HepG2 (cell line): ENCODE data around the gene HOXD8. TPM values are rescaled to one million over a fixed set of nuclear protein-coding genes. Genes with fewer than 3 reads are reported as not detected.

Experiments used
- ATF6 ChIP-seq: sonication (generic); formaldehyde crosslinking; conservative IDR thresholded peaks from 2 replicates; pipeline ENCODE4 v1.4.0; 2020; ENCODE audit warnings: missing genetic modification reagents
- CCDC6 ChIP-seq: sonication (generic); formaldehyde crosslinking; IDR thresholded peaks from 2 replicates; pipeline ENCODE4 v1.8.1; 2022; ENCODE audit warnings: mild to moderate bottlenecking, missing genetic modification reagents, moderate library complexity
- ELF4 ChIP-seq: sonication (generic); formaldehyde crosslinking; IDR thresholded peaks from 2 replicates; pipeline ENCODE4 v1.5.0; 2020; ENCODE audit warnings: missing genetic modification reagents, mild to moderate bottlenecking, moderate library complexity, borderline replicate concordance
- FOXM1 ChIP-seq: sonication (generic); formaldehyde crosslinking; IDR thresholded peaks from 2 replicates; pipeline ENCODE4 v1.5.0; 2020; ENCODE audit warnings: missing genetic modification reagents
- MIXL1 ChIP-seq: IDR thresholded peaks from 2 replicates; pipeline ENCODE4 v1.6.1; 2016
- NFIB ChIP-seq: sonication (generic); formaldehyde crosslinking; IDR thresholded peaks from 2 replicates; pipeline ENCODE4 v1.9.0; 2021; ENCODE audit warnings: missing genetic modification reagents, mild to moderate bottlenecking, borderline replicate concordance
- NFKBIZ ChIP-seq: IDR thresholded peaks from 2 replicates; pipeline ENCODE4 v1.6.1; 2018; ENCODE audit warnings: missing genetic modification reagents, missing compliant biosample characterization
- PHB2 ChIP-seq: fragments of 450-650 bp; IDR thresholded peaks from 2 replicates; pipeline ENCODE4 v1.6.1; 2018; ENCODE audit not compliant: partially characterized antibody
- SIN3A ChIP-seq: IDR thresholded peaks from 2 replicates; pipeline ENCODE4 v1.6.1; 2011; ENCODE audit warnings: low read depth, mild to moderate bottlenecking, control low read depth, low read length, borderline replicate concordance
- USF2 ChIP-seq, 2 experiments: sonication (generic) in 1 of 2; formaldehyde crosslinking in 1 of 2; IDR thresholded peaks; 2 replicates each; pipeline versions ENCODE4 v1.5.1 to v1.6.1; 2011 to 2020; ENCODE audit warnings: borderline replicate concordance in 1 of 2, low read depth in 1 of 2, low read length in 1 of 2, mild to moderate bottlenecking in 1 of 2, missing genetic modification reagents in 1 of 2, moderate library complexity in 1 of 2
- XRCC5 ChIP-seq: fragments of 200-400 bp; formaldehyde crosslinking; optimal IDR thresholded peaks from 2 replicates; pipeline ENCODE3; 2017; ENCODE audit warnings: mild to moderate bottlenecking, low read length
- ZNF383 ChIP-seq: sonication (generic); formaldehyde crosslinking; IDR thresholded peaks from 2 replicates; pipeline ENCODE4 v1.4.0; 2020; ENCODE audit warnings: missing genetic modification reagents, mild to moderate bottlenecking, borderline replicate concordance
- ZNF710 ChIP-seq: sonication (generic); formaldehyde crosslinking; IDR thresholded peaks from 2 replicates; pipeline ENCODE4 v1.5.0; 2020; ENCODE audit warnings: mild to moderate bottlenecking, missing genetic modification reagents, borderline replicate concordance
- polyA plus RNA-seq, 8 experiments: library from polyadenylated mRNA; depleted of rRNA in 3 of 8; stranded (reverse) in 7 of 8; unstranded in 1 of 8; fragments of >200 nt; fragmentation: Illumina TruSeq in 4 of 8; extraction: Trizol in 4 of 8; gene quantifications; 2 replicates each; pipeline versions ENCODE4 v1.2.1 to v1.2.3, GENCODE V29; 2011 to 2016; ENCODE audit warnings: low read depth in 4 of 8, missing spikeins in 1 of 8, mixed read lengths in 1 of 8; ENCODE audit not compliant: insufficient read depth in 1 of 8
- total RNA-seq, 5 experiments: library from RNA; depleted of rRNA; stranded (reverse); fragments of >200 nt; fragmentation: Illumina TruSeq; extraction: Trizol; gene quantifications; 2 replicates each; pipeline ENCODE4 v1.2.3, GENCODE V29; 2016; ENCODE audit warnings: low read depth in 1 of 5
- TF ChIP-seq, protein P1 (sequence below): sonication (generic); formaldehyde crosslinking; IDR thresholded peaks from 2 replicates; pipeline ENCODE4 v1.5.1; 2020; ENCODE audit warnings: mild to moderate bottlenecking, missing genetic modification reagents, moderate library complexity

The HOXD8 gene
- total and polyA plus RNA-seq, 2 of the 13 experiments (the other 11 are each of a cell fraction or from before 2014, with no cell fraction given), result not detected

DNA sequence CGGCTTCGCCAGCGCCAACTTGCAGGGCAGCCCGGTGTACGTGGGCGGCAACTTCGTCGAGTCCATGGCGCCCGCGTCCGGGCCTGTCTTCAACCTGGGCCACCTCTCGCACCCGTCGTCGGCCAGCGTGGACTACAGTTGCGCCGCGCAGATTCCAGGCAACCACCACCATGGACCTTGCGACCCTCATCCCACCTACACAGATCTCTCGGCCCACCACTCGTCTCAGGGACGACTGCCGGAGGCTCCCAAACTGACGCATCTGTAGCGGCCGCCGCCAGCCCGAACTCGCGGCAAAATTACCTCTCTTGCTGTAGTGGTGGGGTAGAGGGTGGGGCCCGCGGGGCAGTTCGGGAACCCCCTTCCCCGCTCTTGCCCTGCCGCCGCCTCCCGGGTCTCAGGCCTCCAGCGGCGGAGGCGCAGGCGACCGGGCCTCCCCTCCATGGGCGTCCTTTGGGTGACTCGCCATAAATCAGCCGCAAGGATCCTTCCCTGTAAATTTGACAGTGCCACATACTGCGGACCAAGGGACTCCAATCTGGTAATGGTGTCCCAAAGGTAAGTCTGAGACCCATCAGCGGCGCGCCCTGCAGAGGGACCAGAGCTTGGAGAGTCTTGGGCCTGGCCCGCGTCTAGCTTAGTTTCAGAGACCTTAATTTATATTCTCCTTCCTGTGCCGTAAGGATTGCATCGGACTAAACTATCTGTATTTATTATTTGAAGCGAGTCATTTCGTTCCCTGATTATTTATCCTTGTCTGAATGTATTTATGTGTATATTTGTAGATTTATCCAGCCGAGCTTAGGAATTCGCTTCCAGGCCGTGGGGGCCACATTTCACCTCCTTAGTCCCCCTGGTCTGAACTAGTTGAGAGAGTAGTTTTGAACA, 42.7 kb downstream of the HOXD8 start (continued):
- TF ChIP-seq USF2 (IDR thresholded peaks at IDR 0.05; ENCODE audit: low read depth, low read length) (no peak), USF2 (CRISPR knock-in tag; IDR thresholded peaks at IDR 0.05; ENCODE audit: borderline replicate concordance) (no peak), XRCC5 (no peak), FOXM1 (no peak), CCDC6 (CRISPR knock-in tag) (peak; percentile 68), SIN3A (0 out of 2 replicates have a peak, but pooled peaks have one; percentile 31), ATF6 (CRISPR knock-in tag) (no peak), PHB2 (no peak), NFKBIZ (CRISPR knock-in tag) (no peak), NFIB (no peak), ELF4 (no peak), ZNF383 (CRISPR knock-in tag) (no peak), MIXL1 (CRISPR knock-in tag) (no peak), ZNF710 (CRISPR knock-in tag) (peak; percentile 45; the same call in 1 of the 2 replicates)
- TF ChIP-seq, protein P1, sequence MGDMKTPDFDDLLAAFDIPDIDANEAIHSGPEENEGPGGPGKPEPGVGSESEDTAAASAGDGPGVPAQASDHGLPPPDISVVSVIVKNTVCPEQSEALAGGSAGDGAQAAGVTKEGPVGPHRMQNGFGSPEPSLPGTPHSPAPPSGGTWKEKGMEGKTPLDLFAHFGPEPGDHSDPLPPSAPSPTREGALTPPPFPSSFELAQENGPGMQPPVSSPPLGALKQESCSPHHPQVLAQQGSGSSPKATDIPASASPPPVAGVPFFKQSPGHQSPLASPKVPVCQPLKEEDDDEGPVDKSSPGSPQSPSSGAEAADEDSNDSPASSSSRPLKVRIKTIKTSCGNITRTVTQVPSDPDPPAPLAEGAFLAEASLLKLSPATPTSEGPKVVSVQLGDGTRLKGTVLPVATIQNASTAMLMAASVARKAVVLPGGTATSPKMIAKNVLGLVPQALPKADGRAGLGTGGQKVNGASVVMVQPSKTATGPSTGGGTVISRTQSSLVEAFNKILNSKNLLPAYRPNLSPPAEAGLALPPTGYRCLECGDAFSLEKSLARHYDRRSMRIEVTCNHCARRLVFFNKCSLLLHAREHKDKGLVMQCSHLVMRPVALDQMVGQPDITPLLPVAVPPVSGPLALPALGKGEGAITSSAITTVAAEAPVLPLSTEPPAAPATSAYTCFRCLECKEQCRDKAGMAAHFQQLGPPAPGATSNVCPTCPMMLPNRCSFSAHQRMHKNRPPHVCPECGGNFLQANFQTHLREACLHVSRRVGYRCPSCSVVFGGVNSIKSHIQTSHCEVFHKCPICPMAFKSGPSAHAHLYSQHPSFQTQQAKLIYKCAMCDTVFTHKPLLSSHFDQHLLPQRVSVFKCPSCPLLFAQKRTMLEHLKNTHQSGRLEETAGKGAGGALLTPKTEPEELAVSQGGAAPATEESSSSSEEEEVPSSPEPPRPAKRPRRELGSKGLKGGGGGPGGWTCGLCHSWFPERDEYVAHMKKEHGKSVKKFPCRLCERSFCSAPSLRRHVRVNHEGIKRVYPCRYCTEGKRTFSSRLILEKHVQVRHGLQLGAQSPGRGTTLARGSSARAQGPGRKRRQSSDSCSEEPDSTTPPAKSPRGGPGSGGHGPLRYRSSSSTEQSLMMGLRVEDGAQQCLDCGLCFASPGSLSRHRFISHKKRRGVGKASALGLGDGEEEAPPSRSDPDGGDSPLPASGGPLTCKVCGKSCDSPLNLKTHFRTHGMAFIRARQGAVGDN (CRISPR knock-in tag), result peak; percentile 54
